ENCODE data around the gene ZNF141. TPM values are rescaled to one million over a fixed set of nuclear protein-coding genes. Genes with fewer than 3 reads are reported as not detected.

Gene ZNF141
- total RNA-seq, 2 experiments from 2014 or later, result 27.7 to 29.3 TPM

DNA sequence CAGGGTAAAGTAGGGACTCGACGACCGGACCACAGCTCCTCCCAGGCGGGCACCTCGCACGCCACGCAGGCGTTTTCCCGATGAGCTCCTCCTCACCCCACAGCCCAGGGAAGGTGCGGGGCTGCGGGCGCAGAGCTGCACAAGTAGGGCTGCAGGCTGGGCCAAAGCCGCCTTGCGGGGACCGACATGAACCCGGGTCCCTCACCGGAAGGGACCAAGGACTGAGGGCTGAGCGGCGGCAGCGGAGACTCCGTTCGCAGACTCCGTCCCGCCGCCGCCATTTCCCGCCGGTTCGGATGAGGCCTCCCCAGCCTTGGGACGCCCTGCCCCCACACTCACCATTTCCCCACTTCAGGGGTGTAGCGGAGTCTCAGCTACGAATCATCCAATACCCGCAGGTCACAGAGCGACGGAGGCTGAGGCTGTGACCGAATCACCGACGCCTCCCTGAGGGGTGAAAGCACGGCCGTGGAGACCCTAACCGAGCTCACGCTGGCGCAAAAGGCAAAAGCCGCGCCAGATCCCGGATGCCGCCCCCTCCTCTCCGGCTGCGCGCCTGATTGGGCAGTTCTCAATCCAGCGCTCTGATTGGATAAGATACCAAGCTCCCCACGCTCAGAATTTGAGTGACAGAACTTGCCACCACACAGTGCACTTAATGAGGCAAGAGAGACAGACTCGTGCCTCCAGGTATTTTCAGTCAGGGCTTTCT is 32.5 kb upstream of the ZNF141 start, which contains the start of gene ZNF732:
Gene ZNF732 (minus strand): TSS at position 506 of the 712 bp plus-strand sequence. CDS start 164 bp downstream, at position 342.
- CTCF ChIA-PET, result no interaction called here
- intact Hi-C loops (cut with micrococcal nuclease), result no loop called here
- H3K4me3 Mint-ChIP-seq, result no peak within 1 kb of the TSS

DNA sequence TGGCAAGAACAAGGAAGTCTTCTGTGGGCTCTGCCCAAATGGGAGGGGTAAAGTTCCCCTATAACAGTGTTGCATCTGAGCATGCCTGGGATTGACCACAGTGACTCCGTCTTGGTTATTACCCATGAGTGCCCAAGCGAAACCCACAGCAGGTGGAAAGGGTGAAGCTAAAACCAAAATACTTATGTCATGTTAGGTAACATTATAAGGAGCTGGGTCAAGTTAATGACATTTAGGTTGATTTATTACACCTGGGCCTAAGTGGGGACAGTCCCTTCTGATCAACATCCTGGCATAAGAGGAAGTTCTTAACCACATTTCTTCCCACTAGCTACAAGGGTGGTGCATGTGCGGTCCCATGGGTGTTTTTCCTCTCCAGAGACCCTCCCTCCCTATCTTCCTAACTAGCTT is 31.1 kb upstream of the ZNF141 start:
- H3K4me3 Mint-ChIP-seq, result no peak overlapping the region
- no peak overlapping the region for H3K27ac Mint-ChIP-seq
- H3K4me1 Mint-ChIP-seq (ENCODE audit: low read depth), result peaks cover 14% of the 10 kb centered on the region
- peaks cover 28% of the 10 kb centered on the region for H3K27me3 Mint-ChIP-seq
- TF ChIP-seq, protein P1, sequence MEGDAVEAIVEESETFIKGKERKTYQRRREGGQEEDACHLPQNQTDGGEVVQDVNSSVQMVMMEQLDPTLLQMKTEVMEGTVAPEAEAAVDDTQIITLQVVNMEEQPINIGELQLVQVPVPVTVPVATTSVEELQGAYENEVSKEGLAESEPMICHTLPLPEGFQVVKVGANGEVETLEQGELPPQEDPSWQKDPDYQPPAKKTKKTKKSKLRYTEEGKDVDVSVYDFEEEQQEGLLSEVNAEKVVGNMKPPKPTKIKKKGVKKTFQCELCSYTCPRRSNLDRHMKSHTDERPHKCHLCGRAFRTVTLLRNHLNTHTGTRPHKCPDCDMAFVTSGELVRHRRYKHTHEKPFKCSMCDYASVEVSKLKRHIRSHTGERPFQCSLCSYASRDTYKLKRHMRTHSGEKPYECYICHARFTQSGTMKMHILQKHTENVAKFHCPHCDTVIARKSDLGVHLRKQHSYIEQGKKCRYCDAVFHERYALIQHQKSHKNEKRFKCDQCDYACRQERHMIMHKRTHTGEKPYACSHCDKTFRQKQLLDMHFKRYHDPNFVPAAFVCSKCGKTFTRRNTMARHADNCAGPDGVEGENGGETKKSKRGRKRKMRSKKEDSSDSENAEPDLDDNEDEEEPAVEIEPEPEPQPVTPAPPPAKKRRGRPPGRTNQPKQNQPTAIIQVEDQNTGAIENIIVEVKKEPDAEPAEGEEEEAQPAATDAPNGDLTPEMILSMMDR (IDR thresholded peaks at IDR 0.05), result no peak
- H3K9me3 Mint-ChIP-seq, result peaks cover 44% of the 10 kb centered on the region
- ChIA-PET POLR2A (no interaction called here), CTCF (interaction anchor here (1.0 to 1.5 kb wide), 2 partner anchors 23 to 70 kb away, joined by 3 read pairs; no protein-coding TSS in a partner anchor)
- peaks cover 28% of the 10 kb centered on the region for H3K36me3 Mint-ChIP-seq (ENCODE audit: low read depth)
- peak; percentile 64 for ATAC-seq
- intact Hi-C loops (cut with micrococcal nuclease), result no loop called here
- DNase-seq, result peak; percentile 43

More for the DNA sequence above, 32.5 kb upstream of the ZNF141 start, which contains the start of gene ZNF732:
- peaks cover 14% of the 10 kb centered on the region for H3K4me1 Mint-ChIP-seq (ENCODE audit: low read depth)
- peaks cover 26% of the 10 kb centered on the region for H3K27me3 Mint-ChIP-seq
- H3K9me3 Mint-ChIP-seq, result peaks cover 40% of the 10 kb centered on the region
- H3K27ac Mint-ChIP-seq, result no peak within 1 kb of the TSS
- no peak for DNase-seq
- TF ChIP-seq, protein P1 (IDR thresholded peaks at IDR 0.05), result no peak
- peaks cover 25% of the 10 kb centered on the region for H3K36me3 Mint-ChIP-seq (ENCODE audit: low read depth)
- POLR2A ChIA-PET, result no interaction called here
- no peak for ATAC-seq

DNA sequence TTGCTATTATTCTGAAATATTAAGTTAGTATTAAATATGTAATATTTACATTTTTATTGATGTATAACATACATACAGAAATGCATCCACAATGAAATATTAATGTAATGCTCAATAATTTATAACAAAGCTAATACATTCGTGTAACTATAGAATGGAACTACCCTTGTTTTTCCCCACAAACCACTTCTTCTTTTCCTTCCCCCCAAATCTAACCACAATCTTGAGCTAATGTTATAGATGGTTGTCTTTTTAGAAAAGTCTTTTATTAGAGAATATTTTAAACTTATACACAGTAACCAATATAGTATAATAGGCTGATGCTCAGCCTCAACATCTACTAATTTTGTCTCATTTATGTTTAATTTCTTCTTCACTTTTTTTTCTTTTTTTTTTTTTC is 27.8 kb upstream of the ZNF141 start:
- TF ChIP-seq, protein P1 (IDR thresholded peaks at IDR 0.05), result no peak
- intact Hi-C loops (cut with micrococcal nuclease), result no loop called here
- Mint-ChIP-seq H3K4me3 (no peak overlapping the region), H3K27ac (no peak overlapping the region), H3K36me3 (ENCODE audit: low read depth) (peaks cover 10% of the 10 kb centered on the region), H3K4me1 (ENCODE audit: low read depth) (peaks cover 14% of the 10 kb centered on the region), H3K27me3 (peaks cover 11% of the 10 kb centered on the region), H3K9me3 (peaks cover 19% of the 10 kb centered on the region)
- POLR2A ChIA-PET, result no interaction called here
- CTCF ChIA-PET, result interaction anchor here (1.4 kb wide), 1 partner anchor 21 kb away, joined by 3 read pairs; no protein-coding TSS in a partner anchor
- no peak for ATAC-seq
- no peak for DNase-seq

DNA sequence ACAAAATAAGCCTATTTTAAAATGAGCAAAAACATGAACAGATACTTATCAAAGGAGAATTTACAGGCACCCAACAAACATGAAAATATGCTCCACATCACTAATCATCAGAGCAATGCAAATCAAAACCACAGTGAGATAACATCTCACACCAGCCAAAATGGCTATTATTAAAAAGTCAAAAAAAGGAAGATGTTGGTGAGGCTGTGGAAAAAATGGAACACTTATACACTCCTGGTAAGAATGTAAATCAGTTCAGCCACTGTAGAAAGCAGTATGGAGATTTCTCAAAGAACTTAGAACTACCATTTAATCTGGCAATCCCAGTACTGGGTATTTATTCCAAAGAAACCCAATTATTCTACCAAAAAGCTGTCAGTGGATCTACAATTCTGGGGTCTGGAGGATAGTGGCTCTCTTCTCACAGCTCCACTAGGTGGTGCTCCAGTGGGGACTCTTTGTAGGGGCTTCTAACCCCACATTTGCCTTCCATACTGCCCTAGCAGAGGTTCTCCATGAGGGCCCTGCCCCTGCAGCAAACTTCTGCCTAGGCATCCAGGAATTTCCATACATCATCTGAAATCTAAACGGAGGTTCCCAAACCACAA is 23.2 kb upstream of the ZNF141 start:
- CTCF ChIA-PET, result interaction anchor here (1.7 kb wide), 1 partner anchor 16 kb away, joined by 4 read pairs; no protein-coding TSS in a partner anchor
- Mint-ChIP-seq H3K36me3 (ENCODE audit: low read depth) (peaks cover 5% of the 10 kb centered on the region), H3K4me3 (no peak overlapping the region), H3K27me3 (peaks cover 6% of the 10 kb centered on the region), H3K27ac (no peak overlapping the region), H3K9me3 (peaks cover 17% of the 10 kb centered on the region), H3K4me1 (ENCODE audit: low read depth) (no peaks in the 10 kb centered on the region)
- no peak for ATAC-seq
- TF ChIP-seq, protein P1 (IDR thresholded peaks at IDR 0.05), result no peak
- POLR2A ChIA-PET, result no interaction called here
- DNase-seq, result no peak
- intact Hi-C loops (cut with micrococcal nuclease), result no loop called here

DNA sequence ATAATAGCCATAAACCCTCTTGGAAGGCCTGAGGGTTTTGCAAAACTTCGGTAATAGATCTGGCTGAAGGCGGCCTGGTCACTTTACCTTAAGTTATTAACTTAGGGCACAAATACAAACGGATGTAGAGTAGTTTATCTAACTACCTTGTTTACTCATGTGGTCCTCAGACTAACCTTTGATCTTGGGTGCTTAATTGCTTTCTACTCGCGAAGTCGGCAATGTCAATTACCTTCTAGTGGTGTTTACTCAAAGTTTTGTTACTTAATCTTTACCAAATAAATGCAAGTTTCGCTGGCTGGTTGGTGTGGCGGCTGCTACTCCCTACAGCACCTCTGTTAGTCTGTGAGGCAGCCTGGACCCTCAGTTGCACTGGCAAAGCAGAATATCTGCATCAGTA is 8.9 kb upstream of the ZNF141 start:
- ChIA-PET POLR2A (interaction anchor here (1.1 to 1.3 kb wide), 2 partner anchors 9 to 84 kb away, joined by 4 to 5 read pairs; partner anchors contain the start of gene ZNF141), CTCF (interaction anchor here (0.6 kb wide), 1 partner anchor 96 kb away, joined by 3 read pairs; no protein-coding TSS in a partner anchor)
- H3K4me1 Mint-ChIP-seq (ENCODE audit: low read depth), result no peaks in the 10 kb centered on the region
- no peaks in the 10 kb centered on the region for H3K36me3 Mint-ChIP-seq (ENCODE audit: low read depth)
- no peak for ATAC-seq
- H3K27me3 Mint-ChIP-seq, result no peaks in the 10 kb centered on the region
- TF ChIP-seq, protein P1 (IDR thresholded peaks at IDR 0.05), result no peak
- intact Hi-C loops (cut with micrococcal nuclease), result no loop called here
- H3K4me3 Mint-ChIP-seq, result no peak overlapping the region
- peaks cover 24% of the 10 kb centered on the region for H3K9me3 Mint-ChIP-seq
- no peak for DNase-seq
- no peak overlapping the region for H3K27ac Mint-ChIP-seq
